Bone marrow (tissue), 2 donors: ENCODE results near the gene CCDC66.

Source experiments
- DNase-seq, 2 donors: peaks; one replicate each; lab custom pipeline; 2025; lab: John Stamatoyannopoulos, UW

The CCDC66 gene

DNA sequence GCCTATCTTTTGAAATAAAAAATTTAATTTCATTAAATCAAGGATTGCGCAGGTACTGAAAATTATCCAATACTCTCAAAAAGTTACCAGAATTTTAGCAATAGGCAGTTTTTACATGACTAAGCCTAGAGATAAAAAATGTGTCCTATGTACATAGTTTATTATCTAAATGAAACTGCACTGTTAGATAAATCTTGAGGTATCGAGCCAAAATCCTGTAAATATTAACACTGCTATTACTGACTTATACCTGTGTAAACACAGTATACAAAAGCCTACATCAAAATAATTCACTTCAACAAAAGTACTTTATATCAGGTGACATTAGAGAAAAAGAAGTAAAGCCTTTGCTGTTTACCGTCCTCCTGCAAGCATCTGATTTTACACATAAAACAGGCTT lies 65.4 kb downstream of the CCDC66 start:
- DNase-seq, result no peak

DNA sequence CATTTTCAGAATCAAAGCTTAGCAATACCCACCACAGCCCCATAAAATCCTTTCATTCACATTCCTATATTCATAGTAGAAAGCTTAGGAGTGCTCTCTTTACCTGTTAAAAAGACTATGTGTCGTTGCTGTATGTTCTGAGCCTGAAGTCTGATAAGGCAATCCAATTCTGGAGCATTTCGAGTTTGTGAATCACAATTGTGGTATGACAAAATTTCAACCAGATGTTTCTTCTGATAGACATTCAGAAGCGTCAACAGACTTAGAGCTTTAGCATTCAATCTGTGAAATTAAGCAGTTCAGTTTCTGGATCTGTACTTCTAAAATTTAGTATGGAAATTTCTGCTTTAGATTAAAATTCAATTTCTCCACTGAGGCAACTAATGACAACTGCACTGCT lies 67.8 kb downstream of the CCDC66 start:
- no peak for DNase-seq

DNA sequence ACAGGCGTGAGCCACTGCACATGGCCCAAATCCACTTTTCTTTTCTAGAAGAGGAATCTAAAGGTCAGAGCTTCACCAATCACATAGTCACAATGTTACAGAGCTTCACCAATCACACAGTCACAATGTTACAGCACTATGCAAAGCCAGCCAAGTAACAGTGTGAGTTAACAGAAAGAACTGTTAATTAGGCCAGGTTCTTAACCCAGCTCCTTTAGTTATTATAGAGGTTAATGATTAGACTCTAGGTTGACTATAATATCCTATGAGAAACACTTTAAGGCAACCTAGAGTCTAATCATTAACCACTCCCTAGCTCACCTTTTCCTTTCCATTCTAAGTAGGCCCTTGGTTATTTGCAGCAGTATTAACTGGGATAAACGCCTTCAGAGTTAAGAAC lies 72.1 kb downstream of the CCDC66 start:
- no peak for DNase-seq

DNA sequence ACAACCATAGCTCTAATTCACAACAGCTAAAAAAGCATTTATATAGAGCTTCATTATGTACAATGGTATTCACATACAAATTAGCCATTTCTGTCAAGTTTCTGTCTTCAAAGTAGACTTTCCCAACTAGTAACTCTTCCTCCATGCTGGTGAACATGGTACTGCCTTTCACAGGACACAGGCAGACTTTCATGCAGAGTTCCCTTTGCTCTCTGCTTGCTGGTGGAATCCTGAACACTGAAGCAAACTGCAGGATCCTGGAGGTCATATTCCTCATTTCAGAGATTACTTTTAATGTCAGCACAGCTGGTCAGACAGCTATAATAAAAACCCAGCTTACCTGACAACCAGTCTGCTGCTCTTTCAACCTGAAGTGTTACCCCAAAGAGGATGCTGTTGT lies 72.5 kb downstream of the CCDC66 start:
- DNase-seq, result no peak

DNA sequence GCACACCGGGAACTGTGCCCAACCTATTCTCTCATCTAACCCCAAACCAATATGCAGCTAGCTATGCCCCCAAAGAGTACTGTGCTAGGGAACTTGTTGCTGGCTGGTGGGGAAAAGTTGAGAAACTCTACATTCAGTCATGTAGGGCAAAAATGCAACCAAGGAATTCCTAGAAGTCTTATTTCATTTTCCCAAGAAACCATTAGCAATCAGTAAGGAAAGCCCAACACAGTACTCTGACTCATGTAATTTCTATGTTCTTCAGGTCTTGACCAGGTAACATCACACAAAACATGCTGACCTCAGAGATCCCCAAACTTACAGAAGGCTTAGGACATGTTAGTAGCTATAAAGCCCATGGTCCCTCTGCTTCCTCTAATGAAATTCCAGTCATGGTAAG lies 74.0 kb downstream of the CCDC66 start:
- DNase-seq, result no peak

DNA sequence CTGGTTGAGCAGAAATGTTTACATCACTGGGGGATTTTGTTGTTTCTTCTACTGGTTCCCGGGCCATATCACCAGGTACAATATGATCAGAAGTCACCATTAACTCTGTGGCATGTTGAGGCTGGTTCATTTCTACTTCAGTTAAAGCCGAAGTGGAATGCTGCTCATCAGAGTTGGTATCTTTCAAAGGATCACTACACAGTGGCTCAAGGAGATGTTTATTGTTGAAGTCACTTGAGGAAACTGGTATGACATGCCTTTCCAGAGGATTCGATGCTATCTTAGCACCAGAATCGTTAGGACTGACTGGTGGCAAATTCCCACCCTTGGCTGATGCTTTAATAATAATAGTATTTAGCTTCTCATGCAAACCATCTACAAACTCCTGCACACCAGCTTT lies 76.2 kb downstream of the CCDC66 start:
- DNase-seq, result no peak

DNA sequence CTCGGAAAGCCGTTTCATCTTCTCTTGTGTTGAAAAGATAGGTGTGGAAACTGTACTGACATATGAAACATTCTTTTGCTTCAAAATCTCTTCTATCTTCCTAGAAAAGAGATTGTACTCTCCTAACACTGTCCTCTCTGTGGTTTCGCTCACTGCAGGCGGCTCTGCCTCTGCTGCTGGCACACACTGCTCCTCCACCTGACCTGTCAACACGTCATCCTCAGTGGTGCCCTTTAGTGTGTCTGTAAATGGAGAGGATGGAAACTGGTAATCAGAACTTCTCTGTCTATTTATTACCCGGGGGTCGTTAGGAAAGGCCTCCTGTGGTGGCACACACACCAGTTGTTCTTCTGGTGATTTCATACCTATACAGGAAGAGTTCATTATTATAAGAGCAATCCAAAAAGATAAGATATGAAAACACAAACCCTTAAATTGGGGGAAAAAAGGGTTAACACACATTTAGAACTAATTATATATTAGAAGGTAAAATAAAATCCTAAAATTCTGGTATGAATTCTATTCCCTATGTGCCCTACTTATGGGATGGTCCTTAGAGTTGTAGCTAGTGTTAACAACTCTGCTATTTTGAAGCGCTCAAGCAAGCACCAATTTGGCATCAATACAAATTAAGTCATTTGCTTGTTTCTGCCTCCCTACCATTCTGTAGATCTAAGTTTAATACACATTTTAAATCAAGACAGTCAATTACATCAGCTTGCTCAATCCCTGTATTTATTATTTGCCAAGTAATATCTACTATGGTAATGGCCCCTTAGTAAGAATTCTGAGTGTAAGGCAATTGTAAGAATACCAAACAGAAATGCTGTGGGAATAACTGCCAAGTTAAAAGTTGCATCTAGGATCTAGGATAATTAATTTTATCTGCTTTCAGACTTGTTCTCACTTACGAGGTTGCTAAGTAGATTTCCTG lies 76.9 kb downstream of the CCDC66 start:
- no peak for DNase-seq

DNA sequence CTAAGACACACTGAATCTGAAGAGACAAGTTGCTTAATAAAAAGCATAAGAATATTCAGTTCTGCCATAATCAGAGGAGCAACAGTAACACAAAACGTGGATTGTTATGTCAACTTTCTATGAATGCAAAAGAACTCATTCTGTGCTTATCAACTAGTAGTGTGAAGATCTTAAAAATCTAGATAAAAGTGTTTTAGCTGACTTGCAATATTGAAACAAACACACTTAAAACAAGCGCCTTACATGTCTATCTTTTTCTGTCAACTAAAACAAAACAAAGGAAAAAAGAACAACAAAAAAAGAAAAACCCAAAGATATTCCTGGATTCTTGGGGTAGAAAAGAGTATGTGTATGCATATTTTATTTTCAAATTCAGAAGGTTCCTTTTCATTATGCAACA lies 88.4 kb downstream of the CCDC66 start:
- no peak for DNase-seq

DNA sequence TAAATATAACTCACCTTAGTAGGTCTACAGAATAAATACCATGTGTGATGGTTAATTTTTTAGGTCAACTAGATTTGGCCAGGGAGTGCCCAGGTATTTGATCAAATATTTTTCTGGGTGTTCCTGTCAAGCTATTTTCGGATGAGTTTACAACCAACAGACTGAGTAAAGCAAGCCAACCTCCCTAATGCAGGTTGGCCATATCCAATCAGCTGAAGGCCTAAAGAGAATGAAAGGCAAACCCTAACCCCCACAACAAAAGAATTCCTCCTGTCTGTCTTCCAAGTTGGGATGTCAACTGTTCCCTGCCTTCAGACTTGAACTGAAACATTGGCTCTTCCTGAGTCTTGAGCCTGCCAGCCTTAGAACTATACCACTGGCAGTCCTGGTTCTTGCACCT lies 97.5 kb downstream of the CCDC66 start:
- no peak for DNase-seq

DNA sequence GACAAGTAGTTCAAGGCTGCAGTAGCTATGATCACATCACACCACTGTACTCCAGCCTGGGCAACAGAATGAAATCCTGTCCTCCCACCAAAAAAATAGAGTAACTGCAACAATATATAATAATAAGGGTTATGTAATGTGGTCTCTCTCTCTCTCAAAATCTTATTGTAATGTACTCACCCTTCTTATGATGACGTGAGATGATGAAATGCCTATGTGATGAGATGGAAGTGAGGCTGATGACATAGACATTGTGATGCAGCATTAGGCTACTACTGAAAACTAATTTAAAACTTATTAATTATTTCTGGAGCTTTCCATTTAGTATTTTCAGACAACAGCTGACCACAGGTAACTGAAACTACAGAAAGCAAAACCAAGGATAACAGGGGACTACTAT lies 98.7 kb downstream of the CCDC66 start:
- DNase-seq, result no peak

DNA sequence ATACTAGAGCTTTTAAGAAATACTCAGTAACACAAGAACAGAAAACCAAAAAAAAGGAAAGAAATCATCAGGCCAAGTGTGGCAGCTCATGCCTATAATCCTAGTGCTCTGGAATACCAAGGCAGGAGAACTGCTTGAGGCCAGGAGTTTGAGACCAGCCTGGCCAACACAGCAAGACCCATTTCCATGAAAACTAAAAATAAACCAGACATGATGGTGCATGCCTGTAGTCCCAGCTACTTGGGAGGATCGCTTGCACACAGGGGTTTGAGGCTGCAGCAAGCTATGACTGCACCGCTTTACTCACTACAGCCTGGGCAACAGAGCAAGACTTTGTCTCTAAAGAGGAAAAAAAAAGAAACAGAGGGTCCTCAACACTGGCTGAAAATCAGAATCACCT lies 107.8 kb downstream of the CCDC66 start:
- DNase-seq, result no peak

DNA sequence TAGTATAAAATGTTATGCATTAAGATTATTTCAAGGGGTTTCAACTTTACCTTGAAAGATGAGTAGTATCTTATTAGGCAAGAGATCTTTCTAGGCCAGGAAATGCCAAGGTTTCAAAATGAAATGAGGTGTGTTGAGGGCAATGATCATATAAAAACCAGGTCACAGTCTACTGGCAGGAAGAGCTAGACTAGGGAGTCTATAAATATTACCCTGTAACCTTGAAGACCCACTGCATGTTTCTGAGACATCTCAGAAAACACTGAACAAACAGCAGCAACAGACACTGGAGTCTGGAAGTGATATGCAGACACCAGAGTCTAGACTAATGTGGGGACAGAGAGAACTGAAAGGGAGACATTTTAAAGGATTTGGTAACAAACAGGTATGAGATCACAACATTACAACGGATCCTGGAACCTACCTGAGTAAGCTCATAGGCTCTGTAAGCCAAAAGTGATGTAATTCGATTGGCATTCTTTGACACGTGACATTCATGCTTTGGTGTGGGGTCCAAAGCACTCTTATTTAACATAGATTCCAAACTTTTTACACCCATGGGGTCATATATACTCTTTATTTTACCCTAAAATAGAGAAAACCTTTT lies 111.1 kb downstream of the CCDC66 start:
- no peak for DNase-seq
